ENCODE results near the gene PPDPF. TPM values are rescaled to one million over a fixed set of nuclear protein-coding genes. Genes with fewer than 3 reads are reported as not detected.
"Not testable (repeated sequence)": the region's sequence is repeated elsewhere in the genome, so short reads cannot be mapped to it uniquely, and the experiment has no call there.

Gene PPDPF
- total RNA-seq, 1 donor from 2014 or later = 21.9 TPM

DNA sequence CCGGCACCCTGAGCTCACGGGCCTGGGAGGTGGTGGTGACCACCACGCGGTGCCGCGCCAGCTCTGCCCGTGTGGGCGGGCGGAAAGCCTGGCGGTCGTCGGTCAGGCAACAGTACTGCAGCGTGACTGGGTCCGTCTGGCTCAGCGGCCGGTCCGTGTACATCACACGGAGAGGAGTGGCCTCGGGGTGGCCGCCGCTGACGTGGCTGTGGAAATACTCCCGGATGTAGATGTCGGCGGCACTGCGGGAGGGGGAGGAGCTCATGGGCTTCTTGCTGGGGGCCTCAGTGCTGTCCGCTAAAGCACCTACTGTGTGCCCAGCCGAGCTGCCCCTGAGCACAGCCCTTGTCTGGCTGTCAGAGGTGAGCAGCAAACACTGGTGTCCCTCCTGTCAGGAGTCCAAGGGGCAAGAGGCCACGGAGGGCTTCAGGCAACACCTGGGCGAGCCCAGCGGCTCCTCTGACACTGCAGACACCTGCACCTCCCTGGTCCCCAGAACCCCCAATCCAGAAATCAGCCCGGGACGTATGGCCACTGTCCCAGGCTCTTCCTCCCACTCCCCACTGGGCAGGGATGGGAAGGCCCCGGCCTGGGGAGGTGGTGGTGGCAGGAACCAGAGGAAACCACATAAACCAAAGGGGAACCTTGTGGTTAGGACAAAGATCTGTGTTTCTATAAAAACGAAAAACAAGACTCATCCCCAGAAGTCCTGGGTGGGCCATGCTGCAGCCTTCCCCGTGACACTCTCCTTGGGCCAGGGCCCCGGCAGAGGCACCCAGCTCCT, 47.0 kb downstream of the PPDPF start:
- TF ChIP-seq, protein P1, sequence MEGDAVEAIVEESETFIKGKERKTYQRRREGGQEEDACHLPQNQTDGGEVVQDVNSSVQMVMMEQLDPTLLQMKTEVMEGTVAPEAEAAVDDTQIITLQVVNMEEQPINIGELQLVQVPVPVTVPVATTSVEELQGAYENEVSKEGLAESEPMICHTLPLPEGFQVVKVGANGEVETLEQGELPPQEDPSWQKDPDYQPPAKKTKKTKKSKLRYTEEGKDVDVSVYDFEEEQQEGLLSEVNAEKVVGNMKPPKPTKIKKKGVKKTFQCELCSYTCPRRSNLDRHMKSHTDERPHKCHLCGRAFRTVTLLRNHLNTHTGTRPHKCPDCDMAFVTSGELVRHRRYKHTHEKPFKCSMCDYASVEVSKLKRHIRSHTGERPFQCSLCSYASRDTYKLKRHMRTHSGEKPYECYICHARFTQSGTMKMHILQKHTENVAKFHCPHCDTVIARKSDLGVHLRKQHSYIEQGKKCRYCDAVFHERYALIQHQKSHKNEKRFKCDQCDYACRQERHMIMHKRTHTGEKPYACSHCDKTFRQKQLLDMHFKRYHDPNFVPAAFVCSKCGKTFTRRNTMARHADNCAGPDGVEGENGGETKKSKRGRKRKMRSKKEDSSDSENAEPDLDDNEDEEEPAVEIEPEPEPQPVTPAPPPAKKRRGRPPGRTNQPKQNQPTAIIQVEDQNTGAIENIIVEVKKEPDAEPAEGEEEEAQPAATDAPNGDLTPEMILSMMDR (IDR thresholded peaks at IDR 0.05; ENCODE audit: insufficient read depth, low read length, severe bottlenecking) = no peak
- no peaks in the 10 kb centered on the region for H3K27me3 ChIP-seq (ENCODE audit: control insufficient read depth, insufficient read depth, low read length)
- H3K4me3 ChIP-seq (ENCODE audit: low read depth, low read length) = no peak overlapping the region
- no peak for DNase-seq (ENCODE audit: low read depth)
- no peak for FAIRE-seq
- H3K36me3 ChIP-seq (ENCODE audit: control insufficient read depth, insufficient read depth, low read length) = peaks cover 9% of the 10 kb centered on the region

DNA sequence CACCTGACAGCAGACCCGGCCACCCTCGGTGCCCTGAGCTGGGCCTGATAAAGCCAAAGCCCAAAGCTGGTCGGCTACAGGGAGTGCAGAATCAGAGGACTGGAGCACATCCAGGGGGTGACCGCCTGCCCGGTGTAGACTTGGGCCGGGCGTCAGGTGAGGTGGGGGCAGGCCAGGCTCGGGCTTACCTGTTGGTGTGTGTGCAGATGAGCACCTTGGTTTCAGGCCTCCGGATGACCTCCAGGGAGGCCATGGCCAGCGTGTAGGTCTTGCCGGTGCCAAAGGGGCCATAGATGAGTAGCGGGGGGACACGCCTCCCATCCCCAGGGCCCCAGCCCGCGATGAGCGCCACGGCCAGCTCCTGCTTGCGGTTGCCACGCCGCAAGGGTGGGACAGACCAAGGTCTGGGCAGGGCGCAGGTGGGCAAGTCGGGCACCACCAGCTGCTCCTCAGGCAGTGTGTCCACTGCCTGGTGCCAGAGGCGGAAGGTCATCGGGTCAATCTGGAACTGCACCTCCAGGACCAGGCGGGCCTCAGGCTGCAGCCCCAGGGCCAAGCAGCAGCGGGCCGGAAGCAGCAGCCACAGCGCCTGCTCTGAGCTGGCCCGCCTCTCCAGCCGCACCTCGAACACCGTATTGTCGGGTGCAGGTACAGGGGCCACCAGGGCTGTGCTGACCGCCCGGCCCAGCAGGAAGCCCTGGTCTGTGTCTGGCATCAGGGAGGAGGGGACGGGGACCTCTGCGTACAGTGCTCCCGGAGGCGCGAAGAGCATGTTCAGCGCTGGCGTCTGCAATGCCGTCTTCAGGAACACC, 47.8 kb downstream of the PPDPF start:
- H3K4me3 ChIP-seq (ENCODE audit: low read depth, low read length) = no peak overlapping the region
- FAIRE-seq = no peak
- DNase-seq (ENCODE audit: low read depth) = no peak
- H3K36me3 ChIP-seq (ENCODE audit: control insufficient read depth, insufficient read depth, low read length) = peaks cover 8% of the 10 kb centered on the region
- no peaks in the 10 kb centered on the region for H3K27me3 ChIP-seq (ENCODE audit: control insufficient read depth, insufficient read depth, low read length)
- TF ChIP-seq, protein P1 (IDR thresholded peaks at IDR 0.05; ENCODE audit: insufficient read depth, low read length, severe bottlenecking) = no peak

DNA sequence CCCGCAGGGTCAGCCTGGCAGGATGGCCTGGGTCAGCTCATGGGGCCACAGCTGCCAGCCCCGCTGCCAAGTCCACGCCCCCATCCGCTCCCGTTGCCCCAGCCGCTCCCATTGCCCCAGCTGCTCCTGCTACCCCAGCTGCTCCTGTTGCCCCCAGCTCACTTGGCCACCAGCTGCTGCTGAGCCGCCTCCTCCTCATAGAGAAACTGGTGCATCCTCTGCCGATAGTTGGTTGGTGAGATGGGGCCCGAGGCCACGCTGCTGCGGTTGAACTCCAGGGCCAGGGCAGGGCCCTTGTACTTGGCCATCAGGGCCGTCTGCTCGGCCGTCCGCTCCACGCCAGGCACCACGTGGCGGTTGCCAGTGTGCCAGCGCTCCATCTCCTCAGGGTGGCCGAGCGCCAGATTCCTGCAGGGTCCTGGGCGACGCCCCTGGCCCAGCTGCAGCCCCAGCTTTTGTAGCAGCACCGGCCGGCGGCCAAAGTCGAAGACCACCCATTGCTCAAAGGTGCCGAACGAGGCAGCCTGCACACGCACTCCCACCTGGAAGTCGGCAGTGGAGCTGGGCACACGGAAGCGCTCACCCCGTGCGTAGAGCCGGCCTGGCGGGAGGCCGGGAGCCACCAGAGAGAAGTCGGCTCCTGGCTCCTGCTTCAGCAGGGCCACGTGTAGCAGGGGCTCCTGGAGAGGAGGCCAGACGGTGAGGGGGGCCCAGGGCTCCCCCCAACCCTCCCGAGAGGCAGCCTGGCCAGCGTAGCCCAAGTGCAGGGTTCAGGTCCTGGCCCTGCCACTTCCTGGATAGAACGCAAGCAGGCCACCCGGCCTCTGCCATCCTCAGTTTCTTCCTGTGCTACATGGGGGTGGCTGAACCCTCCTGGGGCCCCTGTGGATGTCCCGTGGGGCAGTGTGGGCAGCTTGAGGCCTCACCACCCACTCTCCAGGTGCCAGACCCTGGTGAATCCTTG, 48.7 kb downstream of the PPDPF start:
- peaks cover 7% of the 10 kb centered on the region for H3K36me3 ChIP-seq (ENCODE audit: control insufficient read depth, insufficient read depth, low read length)
- TF ChIP-seq, protein P1 (IDR thresholded peaks at IDR 0.05; ENCODE audit: insufficient read depth, low read length, severe bottlenecking) = no peak
- DNase-seq (ENCODE audit: low read depth) (no peak), FAIRE-seq (no peak)
- H3K27me3 ChIP-seq (ENCODE audit: control insufficient read depth, insufficient read depth, low read length) = no peaks in the 10 kb centered on the region
- no peak overlapping the region for H3K4me3 ChIP-seq (ENCODE audit: low read depth, low read length)

- H3K27me3 ChIP-seq (ENCODE audit: control insufficient read depth, insufficient read depth, low read length) = no peaks in the 10 kb centered on the region
- peaks cover 7% of the 10 kb centered on the region for H3K36me3 ChIP-seq (ENCODE audit: control insufficient read depth, insufficient read depth, low read length)
- DNase-seq (ENCODE audit: low read depth) = no peak
- no peak for FAIRE-seq
- TF ChIP-seq, protein P1 (IDR thresholded peaks at IDR 0.05; ENCODE audit: insufficient read depth, low read length, severe bottlenecking) = no peak
- no peak overlapping the region for H3K4me3 ChIP-seq (ENCODE audit: low read depth, low read length)
These were observed 49.9 kb downstream of the PPDPF start for GRCh38 chr20:63570281-63571086.

GRCh38 chr20:63571087-63571478, 50.5 kb downstream of the PPDPF start:
- DNase-seq (ENCODE audit: low read depth); H3K4me3 ChIP-seq (ENCODE audit: low read depth, low read length); H3K36me3 ChIP-seq (ENCODE audit: control insufficient read depth, insufficient read depth, low read length); H3K27me3 ChIP-seq (ENCODE audit: control insufficient read depth, insufficient read depth, low read length); FAIRE-seq: not testable (repeated sequence)

Other genes starting within 250 kb of the PPDPF start
- 48.8 and 49.2 TPM in 2 replicates for gene ARFGAP1, start 248.0 kb upstream of the PPDPF start, total RNA-seq
- gene COL20A1, start 227.6 kb upstream of the PPDPF start, total RNA-seq = not detected in 2 replicates
- gene CHRNA4, start 159.4 kb upstream of the PPDPF start, total RNA-seq = not detected in 2 replicates
- not detected in 2 replicates for gene KCNQ2, start 48.1 kb upstream of the PPDPF start, total RNA-seq
- 1.1 and 1.9 TPM in 2 replicates for gene EEF1A2, start 21.7 kb upstream of the PPDPF start, total RNA-seq
- 59.5 and 107 TPM in 2 replicates for gene PTK6, start 16.6 kb downstream of the PPDPF start, total RNA-seq
- gene SRMS, start 27.0 kb downstream of the PPDPF start, total RNA-seq = 0.13 and 0.79 TPM in 2 replicates
- 0.26 and 0.90 TPM in 2 replicates for gene FNDC11, start 33.4 kb downstream of the PPDPF start, total RNA-seq
- 13.7 and 30.6 TPM in 2 replicates for gene HELZ2, start 53.5 kb downstream of the PPDPF start, total RNA-seq
- gene GMEB2, start 106.3 kb downstream of the PPDPF start, total RNA-seq = 13.2 and 13.8 TPM in 2 replicates
- 0.26 TPM in 1 of 2 replicates, not detected in the other for gene STMN3, start 132.7 kb downstream of the PPDPF start, total RNA-seq
- 4.5 and 5.8 TPM in 2 replicates for gene RTEL1, start 137.5 kb downstream of the PPDPF start, total RNA-seq
- 4.9 and 7.1 TPM in 2 replicates for gene TNFRSF6B, start 175.9 kb downstream of the PPDPF start, total RNA-seq
- gene ARFRP1, start 187.2 kb downstream of the PPDPF start, total RNA-seq = 49.2 and 55.5 TPM in 2 replicates
- gene ZGPAT, start 187.3 kb downstream of the PPDPF start, total RNA-seq = 17.7 and 25.5 TPM in 2 replicates
- gene LIME1, start 215.9 kb downstream of the PPDPF start, total RNA-seq = 0.53 and 2.0 TPM in 2 replicates
- gene SLC2A4RG, start 219.0 kb downstream of the PPDPF start, total RNA-seq = 14.0 and 21.8 TPM in 2 replicates